ENCODE results near the gene GPD1L. TPM values are rescaled to one million over a fixed set of nuclear protein-coding genes. Genes with fewer than 3 reads are reported as not detected.

Gene GPD1L
- total RNA-seq, 1 experiment from 2014 or later = 16.5 TPM

Other genes starting within 250 kb of the GPD1L start
- gene OSBPL10, start 125.4 kb upstream of the GPD1L start, total RNA-seq (2014; rRNA removed; shearing (Covaris generic)) = 20.2 and 28.1 TPM in 2 replicates
- gene ZNF860, start 124.9 kb upstream of the GPD1L start, total RNA-seq (2014; rRNA removed; shearing (Covaris generic)) = 0.08 and 0.10 TPM in 2 replicates
- 3.2 and 10.4 TPM in 2 replicates for gene CMTM8, start 132.1 kb downstream of the GPD1L start, total RNA-seq (2014; rRNA removed; shearing (Covaris generic))